ENCODE results near the gene HSD3B7. TPM values are rescaled to one million over a fixed set of nuclear protein-coding genes. Genes with fewer than 3 reads are reported as not detected.

The HSD3B7 gene
- total and polyA plus RNA-seq, 7 experiments from 2014 or later = 0.08 to 7.0 (median 2.4) TPM; not detected in 1

GRCh38 chr16:30989469-30990047 is 4.6 kb downstream of the HSD3B7 start:
- ChIA-PET POLR2A (no interaction called here), CTCF (no interaction called here)

GRCh38 chr16:30990105-30990504 is 5.1 kb downstream of the HSD3B7 start:
- peaks cover 0 to 11% (median 0%) of the 10 kb centered on the region in 7 donors for H3K4me1 Mint-ChIP-seq
- ATAC-seq = no peak

More at GRCh38 chr16:30989469-30990047, 4.6 kb downstream of the HSD3B7 start:
- Histone ChIP-seq H3K36me3 (ENCODE audit: control insufficient read depth in 2 of 3, insufficient read depth in 3 of 3, low read length in 3 of 3) (peaks cover 0 to 3% (median 0%) of the 10 kb centered on the region in 3 experiments), H3K4me3 (ENCODE audit: low read length) (no peak overlapping the region), H3K27ac (ENCODE audit: low read depth, low read length) (no peak overlapping the region), H3K9me3 (ENCODE audit: control insufficient read depth in 2 of 3, low read length in 3 of 3) (no peaks in the 10 kb centered on the region), H3K4me1 (ENCODE audit: control insufficient read depth in 2 of 2, insufficient read depth in 2 of 2, low read length in 2 of 2) (no peaks in the 10 kb centered on the region), H3K27me3 (ENCODE audit: control insufficient read depth in 2 of 2, insufficient read depth in 2 of 2, low read length in 2 of 2) (no peaks in the 10 kb centered on the region)
- Mint-ChIP-seq H3K27me3 (no peaks in the 10 kb centered on the region), H3K4me1 (peaks cover 0 to 11% (median 0%) of the 10 kb centered on the region in 7 donors), H3K9me3 (no peaks in the 10 kb centered on the region), H3K36me3 (no peaks in the 10 kb centered on the region), H3K27ac (no peak overlapping the region), H3K4me3 (no peak overlapping the region)
- ATAC-seq = no peak
- intact Hi-C loops (cut with micrococcal nuclease) = no loop called here
- DNase-seq = no peak

GRCh38 chr16:30991052-30991451 is 6.0 kb downstream of the HSD3B7 start:
- POLR2A ChIA-PET = no interaction called here
- H3K36me3 Mint-ChIP-seq = no peaks in the 10 kb centered on the region

More at GRCh38 chr16:30990105-30990504, 5.1 kb downstream of the HSD3B7 start:
- H3K27me3 Mint-ChIP-seq = no peaks in the 10 kb centered on the region
- H3K36me3 Mint-ChIP-seq = no peaks in the 10 kb centered on the region
- Histone ChIP-seq H3K36me3 (ENCODE audit: control insufficient read depth in 2 of 3, insufficient read depth in 3 of 3, low read length in 3 of 3) (no peaks in the 10 kb centered on the region), H3K27ac (ENCODE audit: low read depth, low read length) (no peak overlapping the region), H3K9me3 (ENCODE audit: control insufficient read depth in 2 of 3, low read length in 3 of 3) (no peaks in the 10 kb centered on the region), H3K4me3 (ENCODE audit: low read length) (no peak overlapping the region), H3K27me3 (ENCODE audit: control insufficient read depth in 2 of 2, insufficient read depth in 2 of 2, low read length in 2 of 2) (no peaks in the 10 kb centered on the region), H3K4me1 (ENCODE audit: control insufficient read depth in 2 of 2, insufficient read depth in 2 of 2, low read length in 2 of 2) (no peaks in the 10 kb centered on the region)
- no peak overlapping the region for H3K27ac Mint-ChIP-seq
- ChIA-PET POLR2A (no interaction called here), CTCF (no interaction called here)
- H3K9me3 Mint-ChIP-seq = no peaks in the 10 kb centered on the region
- H3K4me3 Mint-ChIP-seq = no peak overlapping the region
- intact Hi-C loops (cut with micrococcal nuclease) = no loop called here
- DNase-seq = no peak

GRCh38 chr16:30992276-30992780 is 7.3 kb downstream of the HSD3B7 start:
- no peak overlapping the region for H3K27ac ChIP-seq (ENCODE audit: low read depth, low read length)
- intact Hi-C loops (cut with micrococcal nuclease) = no loop called here
- CTCF ChIA-PET = no interaction called here

More at GRCh38 chr16:30991052-30991451, 6.0 kb downstream of the HSD3B7 start:
- no peak overlapping the region for H3K4me3 ChIP-seq (ENCODE audit: low read length)
- no peaks in the 10 kb centered on the region for H3K4me1 ChIP-seq (ENCODE audit: control insufficient read depth in 2 of 2, insufficient read depth in 2 of 2, low read length in 2 of 2)
- Mint-ChIP-seq H3K4me3 (no peak overlapping the region), H3K9me3 (no peaks in the 10 kb centered on the region), H3K27ac (no peak overlapping the region), H3K27me3 (no peaks in the 10 kb centered on the region), H3K4me1 (peaks cover 0 to 6% (median under 1%) of the 10 kb centered on the region in 7 donors)
- H3K27ac ChIP-seq (ENCODE audit: low read depth, low read length) = no peak overlapping the region
- intact Hi-C loops (cut with micrococcal nuclease) = no loop called here
- CTCF ChIA-PET = no interaction called here
- no peak for DNase-seq
- no peaks in the 10 kb centered on the region for H3K36me3 ChIP-seq (ENCODE audit: control insufficient read depth in 2 of 3, insufficient read depth in 3 of 3, low read length in 3 of 3)
- no peak for ATAC-seq
- H3K9me3 ChIP-seq (ENCODE audit: control insufficient read depth in 2 of 3, low read length in 3 of 3) = no peaks in the 10 kb centered on the region
- H3K27me3 ChIP-seq (ENCODE audit: control insufficient read depth in 2 of 2, insufficient read depth in 2 of 2, low read length in 2 of 2) = no peaks in the 10 kb centered on the region

GRCh38 chr16:30992931-30993816 is 8.2 kb downstream of the HSD3B7 start:
- H3K4me1 Mint-ChIP-seq = peaks cover 0 to 9% (median 6%) of the 10 kb centered on the region in 7 donors

More at GRCh38 chr16:30992276-30992780, 7.3 kb downstream of the HSD3B7 start:
- Histone ChIP-seq H3K36me3 (ENCODE audit: control insufficient read depth in 2 of 3, insufficient read depth in 3 of 3, low read length in 3 of 3) (no peaks in the 10 kb centered on the region), H3K4me1 (ENCODE audit: control insufficient read depth in 2 of 2, insufficient read depth in 2 of 2, low read length in 2 of 2) (peaks cover 5 to 7% of the 10 kb centered on the region in 2 donors), H3K9me3 (ENCODE audit: control insufficient read depth in 2 of 3, low read length in 3 of 3) (no peaks in the 10 kb centered on the region), H3K4me3 (ENCODE audit: low read length) (no peak overlapping the region), H3K27me3 (ENCODE audit: control insufficient read depth in 2 of 2, insufficient read depth in 2 of 2, low read length in 2 of 2) (no peaks in the 10 kb centered on the region)
- POLR2A ChIA-PET = no interaction called here
- ATAC-seq = no peak
- H3K4me1 Mint-ChIP-seq = peaks cover 0 to 9% (median 4%) of the 10 kb centered on the region in 7 donors
- H3K36me3 Mint-ChIP-seq = no peaks in the 10 kb centered on the region
- no peak for DNase-seq
- no peaks in the 10 kb centered on the region for H3K27me3 Mint-ChIP-seq
- no peak overlapping the region for H3K4me3 Mint-ChIP-seq
- H3K27ac Mint-ChIP-seq = no peak overlapping the region
- no peaks in the 10 kb centered on the region for H3K9me3 Mint-ChIP-seq

GRCh38 chr16:30995927-30996323 is 10.9 kb downstream of the HSD3B7 start:
- H3K4me3 Mint-ChIP-seq = peak overlapping the region; percentile 44 to 71 (median 60)
- H3K27ac Mint-ChIP-seq = peak overlapping the region in 6 of 9 donors; percentile 7 to 91 (median 58)
- Histone ChIP-seq H3K9me3 (ENCODE audit: control insufficient read depth in 2 of 3, low read length in 3 of 3) (no peaks in the 10 kb centered on the region), H3K4me1 (ENCODE audit: control insufficient read depth in 2 of 2, insufficient read depth in 2 of 2, low read length in 2 of 2) (peaks cover 5 to 11% of the 10 kb centered on the region in 2 donors), H3K27ac (ENCODE audit: low read depth, low read length) (no peak overlapping the region), H3K4me3 (ENCODE audit: low read length) (no peak overlapping the region), H3K36me3 (ENCODE audit: control insufficient read depth in 2 of 3, insufficient read depth in 3 of 3, low read length in 3 of 3) (no peaks in the 10 kb centered on the region), H3K27me3 (ENCODE audit: control insufficient read depth in 2 of 2, insufficient read depth in 2 of 2, low read length in 2 of 2) (no peaks in the 10 kb centered on the region)
- ATAC-seq = no peak
- CTCF ChIA-PET = no interaction called here
- no peaks in the 10 kb centered on the region for H3K36me3 Mint-ChIP-seq
- no peaks in the 10 kb centered on the region for H3K9me3 Mint-ChIP-seq
- H3K27me3 Mint-ChIP-seq = peaks cover 0 to 3% (median 0%) of the 10 kb centered on the region in 5 donors
- no peak for DNase-seq
- intact Hi-C loops (cut with micrococcal nuclease) = loop anchor here (2.0 to 5.0 kb wide), 2 partner anchors 39 to 79 kb away; partner anchors contain the start of genes SETD1A (in 1 of the 2), ZNF646 (in 1 of the 2) and ZNF668 (in 1 of the 2)
- POLR2A ChIA-PET = interaction anchor here (0.7 kb wide), 1 partner anchor 478 kb away, joined by 3 read pairs; no protein-coding TSS in a partner anchor
- peaks cover 0 to 9% (median 6%) of the 10 kb centered on the region in 7 donors for H3K4me1 Mint-ChIP-seq

More at GRCh38 chr16:30992931-30993816, 8.2 kb downstream of the HSD3B7 start:
- no peaks in the 10 kb centered on the region for H3K36me3 Mint-ChIP-seq
- ATAC-seq (no peak), DNase-seq (no peak)
- Histone ChIP-seq H3K36me3 (ENCODE audit: control insufficient read depth in 2 of 3, insufficient read depth in 3 of 3, low read length in 3 of 3) (no peaks in the 10 kb centered on the region), H3K27me3 (ENCODE audit: control insufficient read depth in 2 of 2, insufficient read depth in 2 of 2, low read length in 2 of 2) (no peaks in the 10 kb centered on the region), H3K4me1 (ENCODE audit: control insufficient read depth in 2 of 2, insufficient read depth in 2 of 2, low read length in 2 of 2) (peaks cover 5 to 11% of the 10 kb centered on the region in 2 donors), H3K4me3 (ENCODE audit: low read length) (no peak overlapping the region), H3K27ac (ENCODE audit: low read depth, low read length) (no peak overlapping the region), H3K9me3 (ENCODE audit: control insufficient read depth in 2 of 3, low read length in 3 of 3) (no peaks in the 10 kb centered on the region)
- H3K27me3 Mint-ChIP-seq = no peaks in the 10 kb centered on the region
- no peaks in the 10 kb centered on the region for H3K9me3 Mint-ChIP-seq
- intact Hi-C loops (cut with micrococcal nuclease) = no loop called here
- ChIA-PET POLR2A (interaction anchor here (1.2 kb wide), 1 partner anchor 75 kb away, joined by 4 read pairs; no protein-coding TSS in a partner anchor), CTCF (interaction anchor here (0.6 to 0.7 kb wide), 2 partner anchors 11 to 75 kb away, joined by 3 read pairs; no protein-coding TSS in a partner anchor)
- no peak overlapping the region for H3K27ac Mint-ChIP-seq
- no peak overlapping the region for H3K4me3 Mint-ChIP-seq

All from naive thymus-derived CD4-positive, alpha-beta T cell (primary cell).